SW 1271 (cell line): Measurements from ENCODE around the gene ZMAT1.
"Not testable (repeated sequence)": the region's sequence is repeated elsewhere in the genome, so short reads cannot be mapped to it uniquely, and the experiment has no call there.

Experiments
- DNase-seq, 2 experiments: peaks; one replicate each; lab custom pipeline; 2025; lab: John Stamatoyannopoulos, UW

The ZMAT1 gene

GRCh38 chrX:101931488-101932248 lies at the start of gene ZMAT1:
ZMAT1 (minus strand) TSS chrX:101932027; CDS start chrX:101932008, 19 bp downstream.
- peak; percentile 61 to 65 for DNase-seq

GRCh38 chrX:101977106-101977505 lies 45.3 kb upstream of the ZMAT1 start:
- DNase-seq: peak in 1 of 2 experiments; percentile 0

DNA sequence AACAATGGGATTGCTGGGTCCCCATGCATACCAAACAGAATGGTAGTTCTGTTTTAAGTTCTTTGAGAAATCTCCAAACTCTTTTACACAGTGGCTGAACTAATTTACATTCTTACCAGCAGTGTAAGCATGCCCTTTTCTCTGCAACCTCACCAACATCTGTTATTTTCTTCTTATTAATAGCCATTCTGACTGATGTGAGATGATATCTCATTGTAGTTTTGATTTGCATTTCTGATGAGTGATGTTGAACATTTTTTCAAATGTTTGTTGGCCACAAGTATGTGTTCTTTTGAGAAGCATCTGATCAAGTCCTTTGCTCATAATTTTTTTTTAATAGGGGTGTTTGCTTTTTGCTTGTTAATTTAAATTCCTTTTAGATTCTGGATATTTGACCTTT lies 41.2 kb upstream of the ZMAT1 start:
- no peak for DNase-seq

DNA sequence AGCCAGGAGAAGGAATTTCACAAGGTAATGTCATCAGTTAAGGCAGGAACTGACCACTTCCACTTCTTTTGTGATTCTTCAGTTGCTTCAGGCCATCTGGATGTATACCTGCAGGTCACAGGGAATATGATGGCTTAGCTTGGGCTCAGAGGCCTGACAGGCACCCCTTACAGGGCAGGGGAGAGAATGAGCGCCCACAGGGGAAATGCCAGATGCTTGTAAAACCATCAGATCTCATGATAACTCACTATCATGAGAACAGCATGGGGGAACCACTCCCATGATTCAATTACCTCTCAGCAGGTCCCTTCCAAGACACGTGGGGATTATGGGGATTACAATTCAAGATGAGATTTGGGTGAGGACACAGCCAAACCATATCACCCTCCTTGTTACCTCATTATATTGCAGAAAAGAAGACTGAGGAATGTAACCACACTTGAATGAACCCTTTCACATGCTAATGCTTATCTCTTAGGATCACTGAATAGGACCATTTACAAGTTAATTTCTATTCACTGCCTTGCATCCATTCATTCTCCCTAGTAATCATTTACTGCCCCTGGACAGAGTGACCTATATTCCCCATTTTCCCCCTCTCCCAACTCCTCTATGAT lies 33.2 kb upstream of the ZMAT1 start:
- DNase-seq: not testable (repeated sequence)

DNA sequence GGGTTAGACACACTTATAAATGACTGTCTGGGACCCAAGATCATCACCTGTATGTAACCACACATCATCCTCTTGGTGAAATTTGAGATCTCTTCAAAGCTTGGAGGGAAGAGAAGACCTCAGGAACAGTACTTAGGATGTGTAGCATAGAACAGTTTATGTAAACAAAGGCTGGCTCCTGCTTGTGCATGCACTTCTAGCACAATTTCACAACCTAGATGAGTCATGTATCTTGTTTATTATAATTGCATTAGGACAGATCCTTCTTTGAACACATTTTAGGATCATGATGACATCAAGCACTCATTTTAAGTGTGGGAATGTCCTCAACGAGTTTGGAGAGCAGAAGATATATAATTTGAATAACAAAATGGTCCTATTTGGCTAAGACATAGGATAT lies 26.3 kb upstream of the ZMAT1 start:
- DNase-seq: no peak

- no peak for DNase-seq
Measured at GRCh38 chrX:101957174-101957573, 25.3 kb upstream of the ZMAT1 start.

GRCh38 chrX:101956556-101956955 lies 24.7 kb upstream of the ZMAT1 start:
- DNase-seq: no peak

DNA sequence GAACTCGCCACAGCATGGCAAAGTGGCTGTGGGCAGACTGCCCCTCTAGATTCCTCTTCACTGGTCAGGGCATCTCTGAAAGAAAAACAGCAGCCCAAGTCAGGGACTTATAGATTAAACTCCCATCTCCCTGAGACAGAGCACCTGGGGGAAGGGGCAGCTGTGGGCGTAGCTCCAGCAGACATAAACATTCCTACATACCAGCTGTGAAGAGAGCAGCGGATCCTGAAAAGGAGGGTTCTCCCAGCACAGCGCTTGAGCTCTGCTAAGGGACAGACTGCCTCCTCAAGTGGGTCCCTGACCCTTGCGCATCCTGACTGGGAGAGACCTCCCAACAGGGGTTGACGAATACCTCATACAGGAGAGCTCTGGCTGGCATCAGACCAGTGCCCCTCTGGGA lies 18.8 kb upstream of the ZMAT1 start:
- no peak for DNase-seq

DNA sequence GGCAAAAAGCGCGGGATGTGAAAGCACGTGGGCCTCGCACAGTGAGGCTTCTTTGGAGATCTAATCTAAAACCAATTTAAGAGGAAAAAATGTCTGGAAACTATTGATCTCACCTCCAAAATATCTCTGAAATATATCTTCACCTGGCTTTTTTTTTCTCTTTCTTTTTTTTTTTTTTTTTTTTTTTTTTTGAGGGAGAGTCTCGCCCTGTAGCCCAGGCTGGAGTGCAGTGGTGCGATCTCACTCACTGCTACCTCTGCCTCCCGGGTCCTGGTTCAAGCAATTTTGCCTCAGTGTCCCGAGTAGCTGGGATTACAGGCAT lies 383 bp upstream of the ZMAT1 start:
- no peak for DNase-seq

DNA sequence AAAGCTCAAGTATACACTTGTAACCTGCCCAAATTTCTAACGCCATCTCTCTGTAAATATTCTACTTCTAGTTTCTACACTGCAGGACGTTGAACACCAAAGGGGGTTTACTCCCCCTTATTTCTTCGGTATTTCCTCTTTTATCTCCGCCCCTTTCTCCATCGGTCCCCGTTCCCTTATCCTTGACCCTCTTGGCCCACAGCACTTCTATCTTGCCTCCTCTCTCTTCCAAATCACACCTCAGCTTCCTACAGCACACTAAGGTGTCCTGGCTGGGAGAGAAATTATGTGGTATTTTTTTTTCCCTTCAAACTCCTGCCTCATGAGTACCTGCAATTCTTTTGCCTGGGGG lies 715 bp downstream of the ZMAT1 start:
- DNase-seq: peak in 1 of 2 experiments; percentile 35

- no peak for DNase-seq
Measured at GRCh38 chrX:101925733-101926132, 6.1 kb downstream of the ZMAT1 start.

DNA sequence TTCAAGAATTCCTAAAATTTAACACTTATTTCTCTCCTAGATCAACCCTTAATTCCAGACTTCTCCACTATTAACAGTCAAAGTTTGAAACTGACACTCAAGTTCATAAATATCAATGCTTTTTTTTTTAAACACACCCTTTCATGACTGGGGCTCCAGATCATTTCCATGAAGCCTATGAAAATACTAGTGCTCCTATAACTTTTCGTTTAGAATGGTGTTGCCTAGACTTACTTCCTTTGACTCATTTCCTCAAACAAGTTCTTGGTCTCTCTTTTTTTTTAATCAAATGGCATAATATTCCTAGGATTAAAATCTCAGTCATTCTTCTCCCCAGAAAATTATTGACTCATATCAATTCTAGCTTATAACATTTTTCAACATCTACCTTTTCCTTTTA lies 13.1 kb downstream of the ZMAT1 start:
- no peak for DNase-seq

- DNase-seq: no peak
Measured at GRCh38 chrX:101906136-101906796, 25.6 kb downstream of the ZMAT1 start.

- no peak for DNase-seq
Measured at GRCh38 chrX:101904996-101905395, 26.8 kb downstream of the ZMAT1 start.
